ENCODE measurements around the gene ZBTB16.

Gene ZBTB16

DNA sequence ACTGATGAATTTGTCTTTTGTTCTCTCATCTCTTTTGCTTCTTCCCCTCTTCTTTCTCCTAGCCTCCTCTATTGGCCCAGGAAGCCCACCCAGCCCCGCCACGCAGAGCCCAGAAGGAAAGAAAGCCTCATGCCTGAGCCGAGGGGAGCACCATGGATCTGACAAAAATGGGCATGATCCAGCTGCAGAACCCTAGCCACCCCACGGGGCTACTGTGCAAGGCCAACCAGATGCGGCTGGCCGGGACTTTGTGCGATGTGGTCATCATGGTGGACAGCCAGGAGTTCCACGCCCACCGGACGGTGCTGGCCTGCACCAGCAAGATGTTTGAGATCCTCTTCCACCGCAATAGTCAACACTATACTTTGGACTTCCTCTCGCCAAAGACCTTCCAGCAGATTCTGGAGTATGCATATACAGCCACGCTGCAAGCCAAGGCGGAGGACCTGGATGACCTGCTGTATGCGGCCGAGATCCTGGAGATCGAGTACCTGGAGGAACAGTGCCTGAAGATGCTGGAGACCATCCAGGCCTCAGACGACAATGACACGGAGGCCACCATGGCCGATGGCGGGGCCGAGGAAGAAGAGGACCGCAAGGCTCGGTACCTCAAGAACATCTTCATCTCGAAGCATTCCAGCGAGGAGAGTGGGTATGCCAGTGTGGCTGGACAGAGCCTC is 3.8 kb downstream of the ZBTB16 start:
- DNase-seq (ENCODE audit: low read depth in 2 of 2, low spot score in 1 of 2), result no peak

DNA sequence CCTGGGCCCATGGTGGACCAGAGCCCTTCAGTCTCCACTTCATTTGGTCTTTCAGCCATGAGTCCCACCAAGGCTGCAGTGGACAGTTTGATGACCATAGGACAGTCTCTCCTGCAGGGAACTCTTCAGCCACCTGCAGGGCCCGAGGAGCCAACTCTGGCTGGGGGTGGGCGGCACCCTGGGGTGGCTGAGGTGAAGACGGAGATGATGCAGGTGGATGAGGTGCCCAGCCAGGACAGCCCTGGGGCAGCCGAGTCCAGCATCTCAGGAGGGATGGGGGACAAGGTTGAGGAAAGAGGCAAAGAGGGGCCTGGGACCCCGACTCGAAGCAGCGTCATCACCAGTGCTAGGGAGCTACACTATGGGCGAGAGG is 4.3 kb downstream of the ZBTB16 start:
- DNase-seq (ENCODE audit: low read depth in 2 of 2, low spot score in 1 of 2), result no peak

DNA sequence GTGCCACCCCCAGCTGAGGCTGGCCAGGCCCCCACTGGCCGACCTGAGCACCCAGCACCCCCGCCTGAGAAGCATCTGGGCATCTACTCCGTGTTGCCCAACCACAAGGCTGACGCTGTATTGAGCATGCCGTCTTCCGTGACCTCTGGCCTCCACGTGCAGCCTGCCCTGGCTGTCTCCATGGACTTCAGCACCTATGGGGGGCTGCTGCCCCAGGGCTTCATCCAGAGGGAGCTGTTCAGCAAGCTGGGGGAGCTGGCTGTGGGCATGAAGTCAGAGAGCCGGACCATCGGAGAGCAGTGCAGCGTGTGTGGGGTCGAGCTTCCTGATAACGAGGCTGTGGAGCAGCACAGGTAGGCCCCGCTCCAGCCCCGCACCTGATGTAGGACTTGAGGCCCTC is 4.7 kb downstream of the ZBTB16 start:
- DNase-seq (ENCODE audit: low read depth in 2 of 2, low spot score in 1 of 2), result no peak

DNA sequence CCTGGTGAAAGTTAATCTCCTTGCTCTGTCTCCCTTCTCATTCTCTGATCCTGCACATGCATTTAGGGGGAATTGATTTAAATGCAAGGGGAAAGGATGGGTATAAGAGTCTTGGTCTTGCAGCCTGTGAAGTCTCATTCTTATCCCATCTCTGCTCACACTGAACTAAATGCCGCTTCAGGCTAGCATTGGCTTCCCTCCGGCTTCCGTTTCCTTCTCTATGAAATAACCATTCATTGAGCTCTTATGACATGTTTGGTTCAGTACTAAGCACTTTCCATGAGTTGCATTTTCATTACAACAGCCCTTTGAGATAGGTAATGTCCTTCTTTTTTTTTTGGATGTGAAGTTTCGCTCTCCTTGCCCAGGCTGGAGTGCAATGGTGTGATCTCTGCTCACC is 5.6 kb downstream of the ZBTB16 start:
- DNase-seq (ENCODE audit: low read depth in 2 of 2, low spot score in 1 of 2), result no peak

DNA sequence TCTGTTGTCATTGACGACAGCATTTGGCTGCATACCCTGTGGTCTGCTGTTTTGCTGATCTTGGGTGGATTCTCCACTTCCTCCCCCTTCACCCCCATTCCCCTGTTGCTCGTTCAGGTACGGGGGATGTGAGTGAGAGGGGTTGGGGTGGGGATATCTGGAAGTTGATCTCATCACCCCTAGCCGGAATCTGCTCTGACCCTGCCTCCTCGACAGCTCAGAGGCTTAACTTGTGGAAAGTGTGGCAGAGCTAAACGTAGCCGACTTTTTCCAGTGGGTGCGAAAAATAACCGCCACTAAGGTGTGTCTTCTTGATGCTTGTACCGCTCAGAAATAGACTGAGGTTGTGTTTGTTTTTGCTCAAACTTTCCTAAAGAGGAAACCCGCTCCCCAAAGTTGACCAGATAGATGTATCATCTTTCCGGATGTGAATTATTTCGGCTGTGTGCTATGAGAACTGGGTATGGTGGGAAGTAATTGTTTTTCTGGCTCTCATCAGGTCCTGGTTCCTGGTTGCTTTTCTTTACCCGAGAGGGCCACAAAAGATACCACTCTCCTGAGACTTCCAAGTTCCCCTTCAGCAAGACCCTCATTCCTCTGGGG is 6.6 kb downstream of the ZBTB16 start:
- no peak for DNase-seq (ENCODE audit: low read depth in 2 of 2, low spot score in 1 of 2)

DNA sequence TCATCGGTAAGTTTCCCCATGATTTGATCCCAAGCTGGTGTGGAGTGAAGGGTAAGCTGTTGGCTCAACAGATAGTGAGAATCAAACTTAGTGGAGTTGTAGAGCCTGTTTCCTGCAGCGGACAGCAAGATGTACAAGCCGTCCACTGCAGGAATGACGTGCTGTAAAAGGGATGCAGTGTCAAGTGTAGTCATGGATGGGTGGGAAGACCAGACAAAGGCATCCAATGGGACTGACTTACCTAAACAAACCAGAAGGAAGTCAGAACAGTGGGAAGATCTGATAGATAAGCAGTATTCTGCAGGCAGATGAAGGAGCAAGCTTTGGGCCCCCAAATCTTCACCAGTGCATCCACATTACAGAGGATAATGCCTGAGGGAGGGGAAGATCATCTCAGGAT is 8.8 kb downstream of the ZBTB16 start:
- DNase-seq (ENCODE audit: low read depth in 2 of 2, low spot score in 1 of 2), result no peak

DNA sequence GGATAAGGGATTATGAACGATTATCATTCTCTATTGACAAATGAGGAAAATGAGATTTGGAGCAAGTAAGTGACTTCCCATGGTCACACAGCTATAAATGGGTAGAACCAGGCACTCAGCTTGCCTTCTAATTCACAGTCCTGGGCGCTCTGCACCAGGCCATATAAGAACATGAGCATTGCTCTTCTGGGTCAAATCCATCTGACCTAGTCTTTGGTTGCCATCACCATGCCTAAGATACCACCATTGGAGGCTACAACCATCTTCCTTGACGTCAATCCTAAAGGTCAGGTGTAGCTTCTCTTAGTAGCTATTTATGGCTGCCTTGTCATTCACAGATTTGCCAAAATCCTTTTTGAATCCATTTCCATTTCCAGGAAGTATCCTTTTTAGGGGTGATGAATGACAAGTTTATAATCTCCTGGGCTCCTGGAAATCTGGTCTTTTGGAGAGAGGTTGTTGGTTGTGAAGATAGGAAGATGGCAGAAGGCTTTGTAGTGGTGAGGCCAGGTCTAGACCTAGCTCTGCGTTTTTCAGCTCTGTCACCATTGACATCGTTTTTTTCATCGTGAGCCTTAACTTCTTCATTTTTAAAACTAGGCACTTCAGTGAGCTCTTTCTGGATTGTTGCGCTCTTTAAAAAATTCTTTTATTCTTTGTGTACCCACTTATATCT is 11.1 kb downstream of the ZBTB16 start:
- no peak for DNase-seq (ENCODE audit: low read depth in 2 of 2, low spot score in 1 of 2)

DNA sequence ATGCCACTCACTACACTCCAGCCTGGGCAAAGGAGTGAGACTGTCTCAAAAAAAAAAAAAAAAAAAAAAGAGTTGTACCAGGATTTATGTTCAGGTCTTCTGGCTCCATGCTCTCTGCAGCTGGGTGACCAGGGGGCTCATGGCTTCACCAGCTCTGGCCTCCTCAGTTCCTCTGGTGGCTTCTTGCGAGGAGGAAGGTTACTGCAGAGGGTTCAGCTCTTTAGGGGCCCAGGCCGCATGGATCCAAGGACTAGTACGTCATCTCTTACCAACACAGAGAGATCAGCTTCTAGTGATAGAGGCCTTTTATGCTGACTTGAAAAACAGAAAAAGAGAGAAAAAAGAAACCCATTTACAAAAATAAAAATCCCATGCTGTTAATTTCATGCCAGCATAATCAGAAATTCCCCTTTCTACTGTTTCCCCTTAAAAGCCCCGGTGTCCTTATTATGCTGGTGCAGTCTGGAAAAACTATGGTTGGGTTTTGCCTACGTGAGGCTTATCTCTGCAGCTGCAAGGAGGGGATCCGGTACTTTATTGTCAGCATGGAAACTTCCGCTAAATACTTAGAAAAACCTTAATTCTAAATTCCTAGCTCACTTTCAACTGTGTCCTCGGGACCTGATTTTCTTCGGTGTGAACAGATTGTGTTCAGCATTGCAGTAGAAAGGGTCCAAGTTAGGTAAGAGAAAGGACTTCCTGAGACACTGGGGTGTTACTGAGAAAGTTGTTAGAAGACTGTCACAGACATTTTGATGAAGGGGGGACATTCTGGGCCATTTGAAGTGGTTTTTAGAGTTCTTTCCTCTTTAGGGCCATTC is 13.7 kb downstream of the ZBTB16 start:
- DNase-seq (ENCODE audit: low read depth in 2 of 2, low spot score in 1 of 2), result no peak

DNA sequence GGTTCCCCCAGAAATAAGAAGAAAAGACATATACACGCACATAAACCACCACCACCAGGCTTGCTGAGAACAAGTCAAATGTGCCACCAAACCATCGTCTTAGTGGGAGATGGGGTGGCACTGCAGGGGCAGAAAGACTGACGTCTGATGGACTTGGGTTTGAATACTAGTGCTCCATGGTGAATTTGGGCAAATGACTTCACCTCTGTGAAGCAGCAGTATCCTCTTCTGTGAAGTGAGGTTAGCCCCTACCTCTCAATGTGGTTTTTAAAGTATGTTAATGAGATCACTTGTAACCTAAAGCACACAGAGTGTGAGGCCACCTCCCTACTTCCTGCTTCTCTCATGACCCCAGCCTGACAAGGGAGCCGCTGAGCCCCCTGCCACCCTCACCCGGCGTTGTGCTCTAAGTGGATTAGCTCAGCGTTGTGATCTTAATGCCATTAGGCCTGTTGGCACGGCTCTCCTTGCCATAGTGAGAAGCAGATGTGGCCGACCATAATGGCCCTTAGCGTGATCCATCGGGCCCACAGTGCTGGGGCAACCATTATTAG is 14.4 kb downstream of the ZBTB16 start:
- no peak for DNase-seq (ENCODE audit: low read depth in 2 of 2, low spot score in 1 of 2)

DNA sequence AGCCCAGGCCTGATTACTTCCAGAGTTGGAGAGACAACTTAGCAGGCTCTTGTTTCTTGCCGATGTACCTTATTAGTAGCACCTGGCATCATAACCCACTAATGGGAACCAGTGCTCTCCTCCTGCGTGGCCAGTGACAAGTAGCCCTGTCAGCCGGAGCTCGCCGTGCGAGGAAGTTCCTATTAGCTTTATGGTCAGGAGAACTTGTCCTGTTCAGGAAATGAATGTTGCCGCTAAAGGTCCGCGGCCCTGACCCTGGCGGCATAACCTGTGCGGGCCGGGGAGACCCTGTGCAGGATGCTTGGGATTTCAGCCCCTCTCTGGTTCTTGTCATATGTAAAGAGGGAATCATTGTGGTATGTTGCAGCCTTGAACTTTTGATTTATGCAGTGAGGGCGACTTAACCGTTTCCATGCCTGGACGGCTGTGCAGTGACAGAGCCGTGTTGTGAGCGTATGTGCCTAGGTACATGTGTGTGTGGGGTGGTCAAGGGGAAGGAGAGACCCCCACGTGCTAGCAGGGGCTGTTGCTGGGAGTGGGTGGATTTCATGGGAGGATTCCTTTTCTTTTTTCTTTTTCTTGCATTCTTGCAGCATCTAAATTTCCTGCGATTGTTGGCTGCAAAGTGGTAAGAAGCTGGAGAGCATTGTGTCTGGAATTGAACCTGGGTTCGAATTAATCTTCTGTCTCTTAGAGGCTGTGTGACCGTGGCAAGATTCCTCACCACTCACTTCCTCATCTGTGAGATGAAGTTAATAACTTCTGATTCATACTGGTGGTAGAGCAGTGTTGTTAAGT is 15.2 kb downstream of the ZBTB16 start:
- no peak for DNase-seq (ENCODE audit: low read depth in 2 of 2, low spot score in 1 of 2)

DNA sequence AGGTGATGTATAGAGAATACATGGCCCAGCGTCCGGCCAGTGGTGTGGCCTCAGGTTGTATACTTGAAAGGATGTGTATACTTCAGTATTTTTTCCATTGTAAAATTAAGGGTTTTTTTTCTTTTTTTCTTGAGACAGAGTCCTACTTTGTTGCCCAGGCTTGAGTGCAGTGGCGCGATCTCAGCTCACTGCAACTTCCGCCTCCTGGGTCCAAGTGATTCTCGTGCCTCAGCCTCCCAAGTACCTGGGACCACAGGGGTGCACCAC is 15.8 kb downstream of the ZBTB16 start:
- DNase-seq (ENCODE audit: low read depth in 2 of 2, low spot score in 1 of 2), result no peak

DNA sequence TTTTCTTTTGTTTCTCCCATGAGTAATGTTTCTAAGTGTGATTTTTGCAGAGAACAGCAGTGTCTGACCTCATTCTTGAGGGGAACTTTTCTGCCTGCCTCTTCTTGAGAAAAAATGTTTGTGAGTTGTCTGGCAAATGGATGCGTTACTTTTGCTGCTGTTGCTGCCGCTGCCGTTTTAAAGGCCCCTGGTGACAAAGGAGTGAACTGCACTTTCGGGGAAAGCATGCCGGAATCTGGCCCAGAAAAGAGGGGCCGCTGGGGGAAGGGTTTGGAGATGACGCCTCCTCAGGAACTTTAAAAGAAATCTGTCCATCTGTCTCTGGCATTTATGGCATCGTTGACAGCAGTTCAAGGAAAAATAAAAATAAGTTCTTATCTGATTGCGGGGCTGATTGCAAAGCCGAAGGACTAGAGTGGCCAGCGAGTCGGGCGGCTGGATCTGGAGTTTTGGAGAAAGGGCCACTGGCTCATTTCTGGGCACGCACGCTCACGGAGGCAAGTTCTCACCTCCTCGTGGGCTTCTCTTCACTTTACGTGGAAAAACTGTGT is 16.5 kb downstream of the ZBTB16 start:
- DNase-seq (ENCODE audit: low read depth in 2 of 2, low spot score in 1 of 2), result no peak

DNA sequence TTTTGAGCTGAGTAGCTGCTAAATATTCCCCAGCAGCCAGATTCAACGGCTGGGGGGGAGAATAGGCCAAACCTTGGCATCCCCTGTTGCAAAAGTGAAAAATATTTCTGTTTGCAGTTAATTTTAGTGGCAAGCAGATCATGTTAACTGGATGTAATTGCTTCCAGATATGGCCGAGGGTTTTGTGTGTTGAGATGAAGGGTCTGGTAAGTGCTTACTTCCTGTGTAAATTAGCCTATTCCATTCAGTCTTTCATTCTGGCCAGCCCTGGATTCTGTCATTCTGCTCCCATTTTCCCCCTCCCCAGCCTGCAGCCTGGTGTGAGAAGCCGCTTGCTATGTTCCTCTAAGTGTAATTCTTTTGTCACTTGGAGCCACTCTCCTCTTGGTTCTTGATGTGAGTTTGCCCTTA is 17.4 kb downstream of the ZBTB16 start:
- DNase-seq (ENCODE audit: low read depth in 2 of 2, low spot score in 1 of 2), result no peak

DNA sequence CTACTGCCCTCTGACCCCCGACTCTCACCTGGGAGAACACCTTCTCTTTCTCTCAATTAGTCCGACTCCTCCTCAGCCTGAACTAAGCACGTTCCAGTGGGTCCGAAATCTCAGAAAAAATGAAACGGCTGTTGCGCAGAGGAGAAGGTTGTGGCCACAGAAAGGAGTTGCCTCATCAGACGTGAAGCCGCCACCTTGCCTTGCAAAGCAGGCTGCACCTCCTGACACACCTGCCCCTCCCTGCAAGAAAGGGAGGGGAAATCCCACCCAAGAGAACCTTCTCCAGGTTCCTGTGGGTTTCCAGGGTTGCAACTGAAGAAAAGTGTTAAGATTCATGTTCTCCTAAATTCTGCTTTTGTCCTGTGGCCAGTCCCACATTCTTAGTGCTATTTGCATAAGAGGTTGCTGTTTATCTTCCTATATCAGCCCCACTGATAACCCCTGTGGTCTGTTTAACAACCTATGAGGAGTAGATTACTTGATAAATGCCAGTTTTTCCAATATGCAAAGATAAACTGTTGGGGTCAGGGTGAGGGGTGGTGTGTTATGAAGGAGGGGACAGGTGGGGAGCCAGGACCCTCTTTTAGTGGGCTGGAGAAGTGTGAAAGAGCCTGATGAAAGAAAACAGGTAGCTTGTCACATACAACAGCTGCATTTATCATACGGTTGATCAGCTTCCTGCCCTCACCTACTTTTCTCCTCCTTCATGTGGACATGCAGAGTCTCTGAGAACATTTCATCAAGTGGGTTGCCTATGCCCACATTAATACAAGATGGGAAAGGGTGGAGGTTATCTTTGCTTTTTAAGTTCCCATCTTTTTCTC is 18.2 kb downstream of the ZBTB16 start:
- no peak for DNase-seq (ENCODE audit: low read depth in 2 of 2, low spot score in 1 of 2)

DNA sequence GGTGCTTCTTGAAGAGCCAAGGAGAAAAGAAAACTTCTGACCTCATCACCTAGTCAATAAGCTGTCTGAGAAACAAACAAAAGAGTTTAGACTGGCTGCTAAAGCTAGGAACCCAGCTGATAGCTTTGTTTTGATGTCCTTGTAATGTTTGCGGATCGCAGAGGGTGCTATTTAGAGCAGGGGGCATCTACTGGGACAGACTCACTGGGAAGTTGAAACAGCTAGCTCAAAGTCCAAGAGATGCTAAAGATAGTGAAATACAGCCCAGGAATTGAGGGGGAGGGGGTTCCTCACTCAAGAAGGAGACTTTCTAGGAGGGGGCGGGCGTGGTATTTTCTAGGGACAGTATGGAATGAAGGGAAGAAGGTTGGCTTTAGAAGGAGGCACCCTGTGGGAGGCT is 18.9 kb downstream of the ZBTB16 start:
- DNase-seq (ENCODE audit: low read depth in 2 of 2, low spot score in 1 of 2), result no peak

DNA sequence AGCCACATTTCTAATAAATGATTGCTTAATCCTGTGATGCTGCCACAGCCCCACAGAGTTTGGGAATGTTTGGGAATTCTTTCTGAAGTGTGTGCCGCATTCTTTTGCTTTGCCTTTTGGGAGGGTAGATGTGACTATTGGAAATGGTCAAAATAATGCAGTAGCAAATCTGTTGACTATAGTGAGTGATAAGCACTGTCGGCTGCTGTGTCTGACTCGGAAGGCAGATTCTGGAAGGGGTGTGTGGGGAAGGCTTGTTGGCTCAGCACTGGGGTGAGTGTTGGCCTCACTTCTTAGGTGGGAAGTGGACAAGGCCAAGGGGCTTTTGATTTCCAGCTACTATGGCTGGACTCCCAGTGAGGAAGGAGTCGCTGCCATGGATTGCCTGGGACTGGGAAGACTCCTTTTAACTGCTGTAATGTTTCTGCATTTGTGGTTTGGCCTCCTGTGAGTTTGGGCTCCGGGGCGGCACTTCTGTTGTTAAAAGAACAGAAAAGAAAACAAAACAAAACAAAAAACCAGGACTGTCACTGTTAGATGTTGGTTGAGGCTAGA is 20.1 kb downstream of the ZBTB16 start:
- no peak for DNase-seq (ENCODE audit: low read depth in 2 of 2, low spot score in 1 of 2)

DNA sequence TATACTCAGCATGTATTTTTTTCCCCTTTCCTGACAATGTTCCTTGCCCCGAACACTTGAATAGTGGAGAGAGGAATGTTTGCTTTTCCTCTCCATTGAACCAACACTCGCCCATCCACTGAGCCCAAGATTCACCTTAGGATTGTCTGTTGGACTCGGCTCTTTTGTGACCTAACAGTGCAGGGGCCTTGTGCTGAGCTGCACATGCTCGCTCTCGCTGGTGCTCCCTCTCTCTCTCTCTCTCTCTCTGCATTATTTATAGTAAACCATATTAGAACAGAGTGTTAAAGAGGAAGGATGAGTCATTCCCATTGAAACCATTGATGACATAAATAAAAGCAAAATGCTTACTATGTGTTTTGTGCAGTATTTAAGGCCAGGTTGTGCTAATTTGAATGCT is 20.7 kb downstream of the ZBTB16 start:
- no peak for DNase-seq (ENCODE audit: low read depth in 2 of 2, low spot score in 1 of 2)

DNA sequence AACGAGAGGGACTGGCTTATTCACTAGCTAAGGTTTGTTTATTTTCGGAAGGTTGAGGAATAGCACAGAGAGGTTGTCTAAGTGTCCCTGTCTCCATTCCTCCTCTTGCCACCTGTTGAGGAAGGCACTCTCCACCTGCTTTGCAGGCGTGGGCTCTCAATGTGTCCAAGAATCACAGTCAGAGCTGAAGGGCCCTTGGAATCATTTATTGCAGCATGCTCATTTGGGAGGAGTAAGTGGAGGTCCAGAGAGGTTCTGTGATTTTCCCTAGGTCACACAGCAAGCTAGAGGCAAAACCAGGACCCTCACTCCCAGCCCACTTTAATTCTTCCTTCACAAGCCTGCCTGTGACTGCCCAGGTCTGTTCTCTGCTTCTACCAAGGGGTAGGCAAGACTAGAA is 21.3 kb downstream of the ZBTB16 start:
- DNase-seq (ENCODE audit: low read depth in 2 of 2, low spot score in 1 of 2), result no peak

DNA sequence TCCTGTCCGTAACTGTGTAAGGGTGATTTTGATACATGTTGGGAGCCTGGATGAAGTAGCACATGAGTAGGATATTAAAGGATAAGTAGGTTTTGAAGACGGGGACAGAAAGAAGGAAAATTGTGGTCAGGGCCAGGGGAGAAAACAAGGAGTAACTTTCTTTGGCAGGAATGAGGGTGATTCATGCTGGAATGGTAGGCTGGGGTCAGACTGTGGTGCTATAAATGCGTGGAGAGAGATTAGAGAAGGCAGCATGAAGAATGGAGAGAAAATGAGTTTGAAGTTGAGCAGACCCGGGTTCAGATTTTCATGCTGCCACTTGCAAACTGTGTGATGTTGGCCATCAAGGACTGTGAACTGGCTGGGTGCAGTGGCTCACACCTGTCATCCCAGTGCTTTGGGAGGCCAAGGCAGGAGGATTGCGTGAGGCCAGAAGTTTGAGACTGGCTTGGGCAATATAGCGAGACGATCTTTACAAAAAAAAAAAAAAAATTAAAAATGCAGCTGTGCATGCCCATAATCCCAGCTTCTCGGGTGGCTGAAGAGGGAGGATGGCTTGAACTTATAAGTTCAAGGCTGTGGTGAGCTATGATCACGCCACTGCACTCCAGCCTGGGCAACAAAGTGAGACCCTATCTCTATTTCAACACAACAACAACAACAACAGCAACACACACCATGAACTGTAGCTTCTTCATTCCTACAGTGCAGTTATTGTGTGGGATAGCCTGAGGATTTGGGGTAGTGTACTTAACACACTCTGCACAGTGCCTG is 22.3 kb downstream of the ZBTB16 start:
- DNase-seq (ENCODE audit: low read depth in 2 of 2, low spot score in 1 of 2), result no peak

Data from stimulated activated CD8-positive, alpha-beta memory T cell treated with anti-CD3 and anti-CD28 coated beads, Interleukin-4, amount 100 ng/mL, for 1 hour (primary cell).